ENCODE results near the gene NRSN2. TPM values are rescaled to one million over a fixed set of nuclear protein-coding genes. Genes with fewer than 3 reads are reported as not detected.
"Not testable (repeated sequence)": the region's sequence is repeated elsewhere in the genome, so short reads cannot be mapped to it uniquely, and the experiment has no call there.

NRSN2 gene
- total RNA-seq, 2 experiments from 2014 or later = 0.87 to 1.2 TPM

- Mint-ChIP-seq H3K9me3 (no peaks in the 10 kb centered on the region), H3K27ac (peak overlapping the region; percentile 81), H3K4me1 (peaks cover 46% of the 10 kb centered on the region), H3K4me3 (peak overlapping the region; percentile 43), H3K27me3 (no peaks in the 10 kb centered on the region), H3K36me3 (ENCODE audit: low read depth) (peaks cover 3% of the 10 kb centered on the region)
- POLR2A ChIA-PET = no interaction called here
- CTCF ChIA-PET = interaction anchor here (1.2 to 2.4 kb wide), 4 partner anchors 10 to 16 kb away, joined by 3 to 13 read pairs (median 6); partner anchors contain the start of gene TRIB3
- DNase-seq = no peak
Observed at GRCh38 chr20:366041-366718, 19.3 kb downstream of the NRSN2 start.

GRCh38 chr20:366719-367485, 20.0 kb downstream of the NRSN2 start:
- Mint-ChIP-seq H3K27me3 (no peaks in the 10 kb centered on the region), H3K4me1 (peaks cover 48% of the 10 kb centered on the region), H3K27ac (peak overlapping the region; percentile 38), H3K9me3 (no peaks in the 10 kb centered on the region), H3K36me3 (ENCODE audit: low read depth) (peaks cover 3% of the 10 kb centered on the region), H3K4me3 (no peak overlapping the region)
- CTCF ChIA-PET = interaction anchor here (1.0 to 2.4 kb wide), 5 partner anchors 10 to 113 kb away, joined by 3 to 13 read pairs (median 3); partner anchors contain the start of gene TRIB3
- POLR2A ChIA-PET = no interaction called here
- DNase-seq = no peak

DNA sequence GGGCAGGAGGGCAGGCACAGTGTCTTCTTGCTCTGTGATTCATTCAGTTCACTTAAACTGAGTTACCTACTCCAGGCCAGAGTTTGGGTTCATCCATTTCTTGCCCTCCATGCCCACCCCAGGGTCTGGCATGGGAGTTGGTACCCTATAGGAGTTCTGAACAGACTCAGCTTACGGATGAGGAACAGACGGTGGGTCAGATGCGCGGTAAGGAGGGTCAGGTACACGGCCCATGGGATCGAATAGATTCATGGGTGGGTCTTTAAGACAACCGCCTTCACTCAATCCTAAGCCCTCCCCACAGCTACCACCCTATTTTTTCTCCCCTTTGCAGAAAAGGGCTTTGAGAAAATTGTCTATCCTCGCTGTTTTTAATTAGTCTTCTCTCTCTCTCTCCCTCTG, 20.6 kb downstream of the NRSN2 start:
- Mint-ChIP-seq H3K27ac (peak overlapping the region; percentile 38), H3K9me3 (no peaks in the 10 kb centered on the region), H3K27me3 (no peaks in the 10 kb centered on the region), H3K4me1 (peaks cover 50% of the 10 kb centered on the region), H3K36me3 (ENCODE audit: low read depth) (peaks cover 3% of the 10 kb centered on the region), H3K4me3 (no peak overlapping the region)
- CTCF ChIA-PET = interaction anchor here (1.0 to 2.4 kb wide), 4 partner anchors 9 to 112 kb away, joined by 3 to 13 read pairs (median 3); no protein-coding TSS in a partner anchor
- POLR2A ChIA-PET = no interaction called here
- DNase-seq = no peak

GRCh38 chr20:368915-369314, 22.0 kb downstream of the NRSN2 start:
- DNase-seq = no peak
- Mint-ChIP-seq H3K9me3 (no peaks in the 10 kb centered on the region), H3K36me3 (ENCODE audit: low read depth) (peaks cover 3% of the 10 kb centered on the region), H3K27me3 (no peaks in the 10 kb centered on the region), H3K4me1 (peaks cover 59% of the 10 kb centered on the region), H3K4me3 (no peak overlapping the region), H3K27ac (peak overlapping the region; percentile 0)
- CTCF ChIA-PET = interaction anchor here (0.7 to 1.9 kb wide), 4 partner anchors 13 to 61 kb away, joined by 3 to 5 read pairs (median 3); no protein-coding TSS in a partner anchor
- POLR2A ChIA-PET = interaction anchor here (0.6 kb wide), 1 partner anchor 38 kb away, joined by 3 read pairs; no protein-coding TSS in a partner anchor

DNA sequence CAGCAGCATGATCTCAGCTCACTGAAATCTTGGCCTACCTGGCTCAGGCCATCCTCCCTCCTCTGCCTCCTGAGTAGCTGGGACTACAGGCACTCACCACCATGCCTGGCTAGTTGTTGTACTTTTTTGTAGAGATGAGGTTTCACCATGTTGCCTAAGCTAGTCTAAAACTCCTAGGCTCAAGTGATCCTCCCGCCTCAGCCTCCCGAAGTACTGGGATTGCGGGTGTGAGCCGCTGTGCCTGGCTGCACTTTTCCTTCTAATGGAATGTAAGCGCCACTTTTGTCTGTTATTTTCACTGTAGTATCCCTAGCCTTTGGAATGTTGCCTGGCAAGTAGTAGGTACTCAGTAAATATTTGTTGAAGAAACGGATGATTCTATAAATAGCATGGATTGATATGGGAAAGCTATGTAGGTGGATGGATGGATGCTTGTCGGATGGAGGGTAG, 23.3 kb downstream of the NRSN2 start:
- no peak for DNase-seq
- Mint-ChIP-seq H3K27me3 (no peaks in the 10 kb centered on the region), H3K36me3 (ENCODE audit: low read depth) (peaks cover 3% of the 10 kb centered on the region), H3K4me3 (no peak overlapping the region), H3K27ac (peak overlapping the region; percentile 5), H3K9me3 (no peaks in the 10 kb centered on the region), H3K4me1 (peaks cover 50% of the 10 kb centered on the region)
- ChIA-PET CTCF (interaction anchor here (1.2 to 1.9 kb wide), 2 partner anchors 16 to 107 kb away, joined by 4 to 5 read pairs; no protein-coding TSS in a partner anchor), POLR2A (no interaction called here)

DNA sequence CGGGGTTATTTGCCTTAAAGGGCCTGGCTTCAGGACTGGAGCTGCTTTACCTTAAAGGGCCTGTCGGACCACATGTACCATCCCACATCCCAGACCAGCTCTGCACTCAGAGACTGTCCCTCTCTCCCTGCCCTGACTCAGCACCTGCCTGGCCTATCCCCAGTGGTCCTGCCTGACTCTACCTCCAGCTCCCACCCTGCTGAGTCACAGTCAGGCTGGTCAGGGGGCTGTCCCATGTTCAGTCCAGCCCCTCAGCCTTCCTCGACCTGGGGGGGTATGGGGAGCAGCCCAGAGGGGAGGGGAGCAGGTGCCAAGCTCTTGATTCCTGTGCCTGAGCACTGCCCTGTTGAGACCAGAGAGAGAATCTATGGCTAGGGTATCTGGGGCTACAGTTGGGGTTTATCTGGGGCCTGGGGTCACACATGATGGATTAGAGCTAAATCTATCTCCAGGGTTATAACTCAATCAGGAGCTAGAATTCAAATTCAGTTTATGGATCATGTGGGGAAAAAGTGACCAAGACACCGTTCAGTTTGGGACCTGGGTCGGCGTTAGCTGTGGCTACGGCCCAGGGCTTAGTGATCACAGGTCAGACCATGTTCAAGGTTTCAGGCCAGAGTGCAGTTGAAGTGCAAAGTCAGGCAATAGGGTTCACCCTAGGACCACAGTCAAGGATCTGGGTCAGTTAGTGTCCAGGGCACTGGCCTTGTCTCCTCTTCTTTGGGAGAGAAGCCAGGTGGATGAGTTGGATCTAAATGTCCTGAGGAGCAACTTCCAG, 24.3 kb downstream of the NRSN2 start:
- no peak overlapping the region for H3K27ac Mint-ChIP-seq
- ChIA-PET CTCF (interaction anchor here (1.0 to 2.7 kb wide), 7 partner anchors 9 to 107 kb away, joined by 3 to 17 read pairs (median 3); partner anchors contain the start of genes TRIB3 and ZCCHC3), POLR2A (no interaction called here)
- no peak overlapping the region for H3K4me3 Mint-ChIP-seq
- H3K36me3 Mint-ChIP-seq (ENCODE audit: low read depth) = peaks cover 3% of the 10 kb centered on the region
- H3K4me1 Mint-ChIP-seq = peaks cover 41% of the 10 kb centered on the region
- DNase-seq = no peak
- H3K9me3 Mint-ChIP-seq = no peaks in the 10 kb centered on the region
- peaks cover 2% of the 10 kb centered on the region for H3K27me3 Mint-ChIP-seq

- H3K27me3 Mint-ChIP-seq = peaks cover 2% of the 10 kb centered on the region
- POLR2A ChIA-PET = no interaction called here
- no peak overlapping the region for H3K27ac Mint-ChIP-seq
- H3K36me3 Mint-ChIP-seq (ENCODE audit: low read depth) = peaks cover 3% of the 10 kb centered on the region
- peaks cover 37% of the 10 kb centered on the region for H3K4me1 Mint-ChIP-seq
- H3K9me3 Mint-ChIP-seq = no peaks in the 10 kb centered on the region
- H3K4me3 Mint-ChIP-seq = no peak overlapping the region
- CTCF ChIA-PET = interaction anchor here (0.7 to 2.7 kb wide), 9 partner anchors 9 to 157 kb away, joined by 3 to 17 read pairs (median 3); partner anchors contain the start of genes TRIB3 and ZCCHC3
- DNase-seq = no peak
Observed at GRCh38 chr20:371755-372542, 25.0 kb downstream of the NRSN2 start.

DNA sequence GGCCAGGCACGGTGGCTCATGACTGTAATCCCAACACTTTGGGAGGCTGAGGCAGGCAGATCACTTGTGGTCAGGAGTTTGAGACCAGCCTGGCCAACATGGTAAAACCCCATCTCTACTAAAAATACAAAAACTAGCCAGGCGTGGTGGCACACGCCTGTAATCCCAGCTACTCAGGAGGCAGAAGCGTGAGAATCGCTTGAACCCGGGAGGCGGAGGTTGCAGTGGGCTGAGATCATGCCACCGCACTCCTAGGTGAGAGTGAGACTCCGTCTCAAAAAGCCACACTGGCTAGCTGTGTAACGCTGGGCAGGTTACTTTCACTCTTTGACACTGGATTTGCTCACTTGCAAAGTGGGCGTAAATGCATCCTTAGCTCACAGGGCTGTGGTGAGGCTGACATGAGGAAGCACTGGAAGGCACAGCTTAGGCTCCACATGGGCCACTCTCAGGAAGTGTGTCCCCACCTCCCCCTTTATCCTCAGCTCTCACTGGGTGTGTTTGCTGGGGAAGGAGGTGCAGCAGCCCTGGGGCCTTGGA, 25.7 kb downstream of the NRSN2 start:
- Mint-ChIP-seq H3K27ac (peak overlapping the region; percentile 22), H3K4me1 (peaks cover 32% of the 10 kb centered on the region)
- POLR2A ChIA-PET; H3K36me3 Mint-ChIP-seq (ENCODE audit: low read depth); H3K4me3 Mint-ChIP-seq; DNase-seq; H3K27me3 Mint-ChIP-seq; H3K9me3 Mint-ChIP-seq: not testable (repeated sequence)
- CTCF ChIA-PET = interaction anchor here (0.7 to 2.7 kb wide), 10 partner anchors 8 to 157 kb away, joined by 3 to 17 read pairs (median 3); partner anchors contain the start of genes TRIB3 and ZCCHC3

GRCh38 chr20:373171-373890, 26.4 kb downstream of the NRSN2 start:
- Mint-ChIP-seq H3K36me3 (ENCODE audit: low read depth) (peaks cover 3% of the 10 kb centered on the region), H3K4me1 (peaks cover 31% of the 10 kb centered on the region), H3K9me3 (no peaks in the 10 kb centered on the region), H3K27ac (peak overlapping the region; percentile 22), H3K4me3 (no peak overlapping the region), H3K27me3 (peaks cover 2% of the 10 kb centered on the region)
- ChIA-PET CTCF (interaction anchor here (0.7 to 2.7 kb wide), 6 partner anchors 7 to 148 kb away, joined by 3 to 17 read pairs (median 3); partner anchors contain the start of gene TRIB3), POLR2A (no interaction called here)
- no peak for DNase-seq

DNA sequence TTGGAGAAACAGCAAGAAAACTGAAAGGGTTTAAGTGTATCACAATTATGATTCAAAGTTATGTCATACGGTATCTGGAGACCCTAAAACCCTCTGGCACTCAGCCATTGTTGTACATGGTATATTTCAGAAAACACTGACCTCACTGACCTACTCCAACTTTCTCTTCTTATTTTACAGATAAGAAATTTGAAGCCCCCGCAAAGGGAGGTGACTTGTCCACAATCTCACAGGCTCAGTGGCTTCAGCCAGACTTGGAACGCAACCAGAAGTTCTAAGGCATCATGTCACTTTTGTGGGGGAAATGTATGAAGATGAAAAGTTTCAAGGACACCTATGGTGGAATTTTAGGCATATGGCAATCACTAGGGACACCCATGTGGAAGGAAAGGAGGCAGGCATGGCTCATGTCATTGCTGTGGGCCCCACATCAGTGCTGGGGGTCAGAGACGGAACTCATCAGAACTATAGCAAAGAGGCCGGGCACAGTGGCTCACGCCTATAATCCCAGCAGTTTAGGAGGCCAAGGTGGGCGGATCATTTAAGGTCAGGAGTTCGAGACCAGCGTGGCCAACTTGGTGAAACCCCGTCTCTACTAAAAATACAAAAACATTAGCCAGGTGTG, 28.5 kb downstream of the NRSN2 start:
- Mint-ChIP-seq H3K4me3 (no peak overlapping the region), H3K27me3 (peaks cover 2% of the 10 kb centered on the region), H3K27ac (no peak overlapping the region), H3K36me3 (ENCODE audit: low read depth) (no peaks in the 10 kb centered on the region), H3K4me1 (peaks cover 32% of the 10 kb centered on the region), H3K9me3 (no peaks in the 10 kb centered on the region)
- CTCF ChIA-PET = interaction anchor here (1.2 kb wide), 1 partner anchor 21 kb away, joined by 3 read pairs; no protein-coding TSS in a partner anchor
- no peak for DNase-seq
- POLR2A ChIA-PET = no interaction called here

DNA sequence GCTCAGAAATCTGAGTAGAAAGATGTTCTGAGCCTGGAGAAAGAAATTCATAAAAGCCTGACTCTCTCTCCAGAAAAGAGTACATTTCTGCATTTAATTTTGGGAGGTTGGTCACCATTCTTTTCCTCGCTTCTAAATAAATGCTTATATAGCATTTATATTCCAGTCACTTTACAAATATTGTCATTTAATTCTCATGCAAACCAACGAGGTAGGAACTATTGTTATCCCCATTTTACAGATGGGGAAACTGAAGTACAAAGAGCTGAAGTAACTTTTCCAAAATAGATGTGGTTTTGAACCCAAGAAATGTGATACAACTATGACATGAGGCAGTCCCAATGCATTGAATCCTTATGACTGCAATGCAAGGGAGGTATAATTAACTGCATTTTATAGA, 29.2 kb downstream of the NRSN2 start:
- peaks cover 32% of the 10 kb centered on the region for H3K4me1 Mint-ChIP-seq
- H3K36me3 Mint-ChIP-seq (ENCODE audit: low read depth) = no peaks in the 10 kb centered on the region
- H3K27ac Mint-ChIP-seq = no peak overlapping the region
- POLR2A ChIA-PET = no interaction called here
- CTCF ChIA-PET = interaction anchor here (1.1 kb wide), 1 partner anchor 9 kb away, joined by 3 read pairs; no protein-coding TSS in a partner anchor
- no peaks in the 10 kb centered on the region for H3K9me3 Mint-ChIP-seq
- H3K27me3 Mint-ChIP-seq = peaks cover 2% of the 10 kb centered on the region
- H3K4me3 Mint-ChIP-seq = no peak overlapping the region
- no peak for DNase-seq
